Endothelial cell of umbilical vein (primary cell): ENCODE results near the gene MANBA.

ENCODE experiments used
- CTCF ChIP-seq, 2 donors: IDR thresholded peaks; 1 replicate in 1 of 2; 2 replicates in 1 of 2; pipeline ENCODE4 v1.5.1; 2011; ENCODE audit warnings: low read length in 2 of 2, mild to moderate bottlenecking in 2 of 2, moderate library complexity in 2 of 2, control low read depth in 1 of 2, inconsistent platforms in 1 of 2, low read depth in 1 of 2; ENCODE audit not compliant: insufficient read depth in 1 of 2; ENCODE audit errors: extremely low read depth in 1 of 2
- GATA2 ChIP-seq: IDR thresholded peaks from 2 replicates; pipeline ENCODE4 v1.7.0; 2011; ENCODE audit warnings: low read depth, mild to moderate bottlenecking, moderate library complexity, mixed read lengths, low read length; ENCODE audit not compliant: insufficient read length, insufficient read depth
- MAX ChIP-seq: IDR thresholded peaks from 2 replicates; pipeline ENCODE4 v1.6.1; 2011; ENCODE audit not compliant: insufficient read depth, insufficient read length
- MYC ChIP-seq: IDR thresholded peaks from one replicate; pipeline ENCODE4 v1.6.1; 2011; ENCODE audit warnings: mild to moderate bottlenecking, low read depth, low read length
- POLR2A ChIP-seq: IDR thresholded peaks from 2 replicates; pipeline ENCODE4 v1.6.1; 2012; ENCODE audit warnings: low read depth, mild to moderate bottlenecking, control low read depth, low read length
- POLR2AphosphoS5 ChIP-seq: IDR thresholded peaks from 2 replicates; pipeline ENCODE4 v1.6.1; 2012; ENCODE audit warnings: low read depth, mild to moderate bottlenecking, control low read depth, low read length, moderate library complexity; ENCODE audit not compliant: insufficient read depth

GRCh38 chr4:102754044-102754443, 6.7 kb downstream of the MANBA start:
- TF ChIP-seq CTCF (IDR thresholded peaks at IDR 0.05; ENCODE audit: extremely low read depth in 1 of 2, insufficient read depth in 1 of 2, low read depth in 1 of 2, low read length in 2 of 2) (no peak), GATA2 (no peak), POLR2A (no peak), POLR2AphosphoS5 (no peak), MAX (no peak), MYC (no peak)
